Spleen (tissue), 7 donors: ENCODE measurements around the gene STRADA.

Experiments
- CTCF ChIP-seq, 11 experiments: fragments of 200-600 bp in 7 of 11; fragments of 450-650 bp in 4 of 11; sonication (generic) in 4 of 11; IDR thresholded peaks in 8 of 11; conservative IDR thresholded peaks in 3 of 11; 1 replicate in 7 of 11; 2 replicates in 4 of 11; pipeline versions ENCODE4 v1.4.0 to v1.8.0; 2016 to 2021; ENCODE audit warnings: antibody characterized with exemption in 11 of 11, inconsistent platforms in 4 of 11, mild to moderate bottlenecking in 1 of 11
- POLR2AphosphoS5 ChIP-seq, 3 donors: sonication (generic); formaldehyde crosslinking; IDR thresholded peaks; one replicate each; pipeline ENCODE4 v1.5.1; 2017; ENCODE audit warnings: antibody characterized with exemption in 3 of 3
- donor health status: DM: no; HTN: no; CAD: no; lungs with moderate emphysema.
- donor health status: DM: no; HTN: no; CAD: no.
- donor health status: DM: no; HTN: no; CAD: no.

DNA sequence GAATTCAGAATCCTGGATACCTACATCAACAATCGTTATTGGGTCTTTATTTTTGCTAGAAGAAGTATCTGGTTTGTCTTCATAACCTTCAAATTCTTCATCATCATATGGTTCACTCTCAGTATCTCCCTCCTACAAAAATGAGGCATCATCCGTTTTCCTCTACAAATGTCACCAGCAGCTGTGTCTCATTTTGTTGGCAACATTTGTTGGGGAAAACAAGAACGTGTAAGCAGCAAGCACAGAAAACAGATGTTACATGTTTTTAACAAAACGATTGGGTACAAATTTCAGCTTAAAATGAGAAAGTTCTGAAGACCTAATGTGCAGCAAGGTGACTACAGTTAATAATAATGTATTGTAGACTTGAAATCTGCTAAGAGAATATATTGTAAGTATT is 23.1 kb upstream of the STRADA start:
- TF ChIP-seq CTCF (IDR thresholded peaks at IDR 0.05 in 8 of 11, conservative IDR thresholded peaks at IDR 0.05 in 3 of 11) (no peak), POLR2AphosphoS5 (IDR thresholded peaks at IDR 0.05) (no peak)
